GM19238 (cell line): ENCODE results near the gene PMEL.
"Not testable (repeated sequence)": the region's sequence is repeated elsewhere in the genome, so short reads cannot be mapped to it uniquely, and the experiment has no call there.

Source experiments
- DNase-seq: peaks from one replicate; pipeline ENCODE4 v3.0.0; 2011; ENCODE audit warnings: low spot score; ENCODE audit not compliant: insufficient read length

Gene PMEL

GRCh38 chr12:55925371-55925770 is 40.5 kb downstream of the PMEL start:
- DNase-seq = no peak

GRCh38 chr12:55923648-55924047 is 42.2 kb downstream of the PMEL start:
- not testable (repeated sequence) for DNase-seq

- no peak for DNase-seq
These were observed 43.7 kb downstream of the PMEL start for GRCh38 chr12:55922126-55922525.

- DNase-seq = not testable (repeated sequence)
These were observed 46.8 kb downstream of the PMEL start for GRCh38 chr12:55919032-55919431.

- no peak for DNase-seq
These were observed 50.4 kb downstream of the PMEL start for GRCh38 chr12:55915482-55915859.

GRCh38 chr12:55912908-55913307 is 52.9 kb downstream of the PMEL start:
- no peak for DNase-seq

- DNase-seq = no peak
These were observed 56.3 kb downstream of the PMEL start for GRCh38 chr12:55909513-55909884.

- DNase-seq = no peak
These were observed 56.9 kb downstream of the PMEL start for GRCh38 chr12:55908726-55909512.

GRCh38 chr12:55906056-55906455 is 59.8 kb downstream of the PMEL start:
- DNase-seq = no peak
